ENCODE measurements around the gene TMEM187. TPM values are rescaled to one million over a fixed set of nuclear protein-coding genes. Genes with fewer than 3 reads are reported as not detected.
"Not testable (repeated sequence)": the region's sequence is repeated elsewhere in the genome, so short reads cannot be mapped to it uniquely, and the experiment has no call there.

TMEM187 gene
- total RNA-seq, 2 experiments from 2014 or later, result 1.4 to 4.5 TPM

- no peaks in the 10 kb centered on the region for H3K9me3 ChIP-seq (ENCODE audit: low read length)
- no peak overlapping the region for H3K4me3 ChIP-seq (ENCODE audit: low read depth, low read length, poor library complexity, severe bottlenecking)
- TF ChIP-seq CTCF (conservative IDR thresholded peaks at IDR 0.05; ENCODE audit: low read length) (no peak), EZH2phosphoT487 (IDR thresholded peaks at IDR 0.05; ENCODE audit: borderline replicate concordance, low read depth, low read length) (no peak)
- no peaks in the 10 kb centered on the region for H4K20me1 ChIP-seq (ENCODE audit: insufficient read depth, low read length)
- ChIA-PET CTCF (ENCODE audit: unreplicated experiment) (no interaction called here), POLR2A (no interaction called here)
- H3K27ac ChIP-seq (ENCODE audit: low read depth, low read length, poor library complexity, severe bottlenecking), result no peak overlapping the region
- H2AFZ ChIP-seq (ENCODE audit: low read length), result no peak overlapping the region
- no TSS peak for BruUV-seq (replicated peaks)
- H3K36me3 ChIP-seq (ENCODE audit: insufficient read depth, low read length), result no peaks in the 10 kb centered on the region
- no peaks in the 10 kb centered on the region for H3K79me2 ChIP-seq (ENCODE audit: insufficient read depth, low read depth, low read length)
- no peaks in the 10 kb centered on the region for H3K4me1 ChIP-seq (ENCODE audit: insufficient read depth, low read length, poor library complexity, severe bottlenecking)
- intact Hi-C loops (cut with micrococcal nuclease; ENCODE audit: unreplicated experiment), result no loop called here
- H3K9me2 ChIP-seq (ENCODE audit: insufficient read depth, low read length), result no peaks in the 10 kb centered on the region
- no peak for DNase-seq (ENCODE audit: low spot score)
- no peak overlapping the region for H3K4me2 ChIP-seq (ENCODE audit: low read length)
Observed at GRCh38 chrX:153993978-153994377, 21.4 kb downstream of the TMEM187 start.

GRCh38 chrX:153994398-153994797 lies 21.8 kb downstream of the TMEM187 start:
- H3K4me1 ChIP-seq (ENCODE audit: insufficient read depth, low read length, poor library complexity, severe bottlenecking); H3K4me2 ChIP-seq (ENCODE audit: low read length); CTCF ChIA-PET (ENCODE audit: unreplicated experiment); BruUV-seq (replicated peaks); H4K20me1 ChIP-seq (ENCODE audit: insufficient read depth, low read length); H3K27ac ChIP-seq (ENCODE audit: low read depth, low read length, poor library complexity, severe bottlenecking); H3K9me3 ChIP-seq (ENCODE audit: low read length); H3K36me3 ChIP-seq (ENCODE audit: insufficient read depth, low read length); H2AFZ ChIP-seq (ENCODE audit: low read length); H3K4me3 ChIP-seq (ENCODE audit: low read depth, low read length, poor library complexity, severe bottlenecking); DNase-seq (ENCODE audit: low spot score); H3K79me2 ChIP-seq (ENCODE audit: insufficient read depth, low read depth, low read length); H3K9me2 ChIP-seq (ENCODE audit: insufficient read depth, low read length); POLR2A ChIA-PET; intact Hi-C loops (cut with micrococcal nuclease; ENCODE audit: unreplicated experiment): not testable (repeated sequence)

GRCh38 chrX:153995504-153995903 lies 22.9 kb downstream of the TMEM187 start:
- Histone ChIP-seq H3K4me3 (ENCODE audit: low read depth, low read length, poor library complexity, severe bottlenecking) (no peak overlapping the region), H3K36me3 (ENCODE audit: insufficient read depth, low read length) (no peaks in the 10 kb centered on the region), H3K4me2 (ENCODE audit: low read length) (no peak overlapping the region), H2AFZ (ENCODE audit: low read length) (no peak overlapping the region), H4K20me1 (ENCODE audit: insufficient read depth, low read length) (no peaks in the 10 kb centered on the region), H3K4me1 (ENCODE audit: insufficient read depth, low read length, poor library complexity, severe bottlenecking) (no peaks in the 10 kb centered on the region), H3K9me3 (ENCODE audit: low read length) (no peaks in the 10 kb centered on the region), H3K27ac (ENCODE audit: low read depth, low read length, poor library complexity, severe bottlenecking) (no peak overlapping the region), H3K79me2 (ENCODE audit: insufficient read depth, low read depth, low read length) (no peaks in the 10 kb centered on the region), H3K9me2 (ENCODE audit: insufficient read depth, low read length) (no peaks in the 10 kb centered on the region)
- ChIA-PET CTCF (ENCODE audit: unreplicated experiment) (no interaction called here), POLR2A (interaction anchor here (0.6 kb wide), 1 partner anchor 557 kb away, joined by 5 read pairs; no protein-coding TSS in a partner anchor)
- intact Hi-C loops (cut with micrococcal nuclease; ENCODE audit: unreplicated experiment), result no loop called here
- TF ChIP-seq EZH2phosphoT487 (IDR thresholded peaks at IDR 0.05; ENCODE audit: borderline replicate concordance, low read depth, low read length) (no peak), CTCF (conservative IDR thresholded peaks at IDR 0.05; ENCODE audit: low read length) (no peak)
- DNase-seq (ENCODE audit: low spot score), result no peak
- BruUV-seq (replicated peaks), result no TSS peak
